SKM-1 (cell line): ENCODE data around the gene TNFRSF14.

ENCODE experiments used
- DNase-seq: peaks from one replicate; lab custom pipeline; 2025; ENCODE audit not compliant: unreplicated experiment; lab: John Stamatoyannopoulos, UW

Gene TNFRSF14

DNA sequence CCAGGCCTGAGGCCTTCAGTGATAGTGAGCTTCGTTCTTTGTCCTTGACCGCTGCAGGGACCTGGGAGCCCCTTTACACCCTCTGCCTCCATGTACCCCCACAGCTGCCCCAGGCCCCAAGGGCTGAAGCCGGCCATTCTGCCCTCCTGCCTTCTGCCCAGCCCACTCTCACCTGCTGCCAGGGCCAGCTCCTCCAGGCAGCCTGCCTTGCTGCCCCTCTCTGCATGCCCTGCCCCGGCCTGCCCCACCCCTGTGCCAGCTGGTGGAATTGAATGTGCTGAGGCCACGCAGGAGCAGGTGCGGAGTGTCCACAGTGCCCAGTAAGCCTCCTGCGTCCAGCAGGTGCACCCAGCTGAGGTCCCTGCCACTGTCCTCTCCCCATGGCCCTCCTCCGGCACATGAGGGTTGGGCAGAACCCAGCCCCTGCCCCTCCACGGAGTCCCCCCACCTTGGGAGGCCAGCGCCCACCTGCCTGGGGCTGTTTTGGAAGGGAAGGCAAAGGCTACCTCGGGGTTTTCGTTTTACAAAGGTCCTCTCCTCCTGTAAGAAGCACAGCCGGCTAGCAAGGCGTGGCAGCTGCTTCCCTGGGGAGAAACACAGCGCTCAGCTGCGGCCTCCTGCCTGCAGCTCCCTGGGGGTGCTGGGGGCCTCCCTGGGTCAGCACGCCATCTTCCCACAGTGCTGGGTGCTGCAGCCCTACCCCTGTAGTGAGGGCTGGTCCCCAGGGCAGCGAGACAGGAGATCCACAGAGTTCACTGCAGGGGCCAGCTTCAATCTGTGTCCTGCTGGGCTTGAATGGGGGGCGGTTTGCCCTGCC lies 55.7 kb downstream of the TNFRSF14 start:
- DNase-seq: no peak

GRCh38 chr1:2612591-2613365 lies 56.6 kb downstream of the TNFRSF14 start:
- no peak for DNase-seq
